OCI-LY1 (cell line): ENCODE results near the gene CLDN5.

Experiments used
- H2AFZ ChIP-seq: fragments of 200-600 bp; sonication (generic), shearing (Covaris generic); 2 replicates; pipeline ENCODE4 v1.6.0; 2014; ENCODE audit warnings: antibody characterized with exemption, mild to moderate bottlenecking, low read length
- H3F3A ChIP-seq: fragments of 200-600 bp; sonication (generic), shearing (Covaris generic); 2 replicates; pipeline ENCODE4 v1.6.0; 2014; ENCODE audit warnings: mild to moderate bottlenecking, antibody characterized with exemption, low read length, moderate library complexity; ENCODE audit not compliant: insufficient read depth
- H3K27ac ChIP-seq: fragments of 200-600 bp; sonication (generic); 2 replicates; pipeline ENCODE4 v1.5.1; 2014; ENCODE audit warnings: low read length, mixed run types, mild to moderate bottlenecking, low read depth; ENCODE audit not compliant: poor library complexity, severe bottlenecking
- H3K27me3 ChIP-seq: fragments of 200-600 bp; sonication (generic); 2 replicates; pipeline ENCODE4 v1.6.0; 2014; ENCODE audit warnings: antibody characterized with exemption, mild to moderate bottlenecking, low read length, moderate library complexity; ENCODE audit not compliant: insufficient read depth
- H3K36me3 ChIP-seq: fragments of 200-600 bp; sonication (generic); 2 replicates; pipeline ENCODE4 v1.6.1; 2014; ENCODE audit warnings: mild to moderate bottlenecking, antibody characterized with exemption, low read length, moderate library complexity, mixed read lengths; ENCODE audit not compliant: insufficient read depth
- H3K4me1 ChIP-seq: fragments of 200-600 bp; sonication (generic); 2 replicates; pipeline ENCODE4 v1.5.1; 2014; ENCODE audit warnings: mild to moderate bottlenecking, low read length, moderate library complexity; ENCODE audit not compliant: insufficient read depth, severe bottlenecking
- H3K4me2 ChIP-seq: fragments of 200-600 bp; sonication (generic), shearing (Covaris generic); 2 replicates; pipeline ENCODE4 v1.6.1; 2014; ENCODE audit warnings: low read length
- H3K4me3 ChIP-seq: fragments of 200-600 bp; sonication (generic); 2 replicates; pipeline ENCODE4 v1.5.1; 2014; ENCODE audit warnings: low read length, low read depth, mild to moderate bottlenecking, mixed read lengths; ENCODE audit not compliant: poor library complexity, severe bottlenecking
- H3K79me2 ChIP-seq: fragments of 200-600 bp; shearing (Covaris generic); 2 replicates; pipeline ENCODE4 v1.6.1; 2016; ENCODE audit warnings: mixed run types, low read length, mixed read lengths; ENCODE audit not compliant: insufficient read depth
- H3K9ac ChIP-seq: fragments of 200-600 bp; sonication (generic), shearing (Covaris generic); 2 replicates; pipeline ENCODE4 v1.6.1; 2014; ENCODE audit warnings: mild to moderate bottlenecking, low read length, mixed read lengths
- H3K9me2 ChIP-seq: fragments of 200-600 bp; sonication (generic), shearing (Covaris generic); 2 replicates; pipeline ENCODE4 v1.6.1; 2014; ENCODE audit warnings: low read depth, mild to moderate bottlenecking, low read length, mixed read lengths
- H3K9me3 ChIP-seq: fragments of 200-600 bp; shearing (Covaris generic); 2 replicates; pipeline ENCODE4 v1.6.1; 2014; ENCODE audit warnings: low read length, mixed read lengths
- H4K20me1 ChIP-seq: fragments of 200-600 bp; sonication (generic), shearing (Covaris generic); 2 replicates; pipeline ENCODE4 v1.6.0; 2016; ENCODE audit warnings: mild to moderate bottlenecking, low read length; ENCODE audit not compliant: insufficient read depth
- EZH2 ChIP-seq: fragments of 200-600 bp; sonication (generic), shearing (Covaris generic); IDR thresholded peaks from 2 replicates; pipeline ENCODE4 v1.8.0; 2017; ENCODE audit warnings: borderline replicate concordance, mixed run types, mild to moderate bottlenecking, antibody characterized with exemption, low read length, moderate library complexity, mixed read lengths
- TF ChIP-seq, protein P1 (sequence below): fragments of 200-600 bp; sonication (generic), shearing (Covaris generic); IDR thresholded peaks from 2 replicates; pipeline ENCODE4 v1.5.1; 2017; ENCODE audit warnings: mild to moderate bottlenecking, antibody characterized with exemption, low read length, moderate library complexity, mixed read lengths

The CLDN5 gene

GRCh38 chr22:19524170-19525115 lies at the start of gene CLDN5:
Gene CLDN5 (minus strand): TSS chr22:19524410. CDS start chr22:19524255, 155 bp downstream.
- Histone ChIP-seq H4K20me1 (no peaks in the 10 kb centered on the region), H3F3A (no peaks in the 10 kb centered on the region), H3K79me2 (no peaks in the 10 kb centered on the region), H3K4me2 (no peak within 1 kb of the TSS), H3K4me3 (no peak within 1 kb of the TSS), H2AFZ (no peak within 1 kb of the TSS), H3K4me1 (no peaks in the 10 kb centered on the region), H3K27me3 (0 out of 2 replicates have a peak, but pooled peaks cover 4% of the 10 kb centered on the region), H3K9me2 (no peaks in the 10 kb centered on the region), H3K27ac (no peak within 1 kb of the TSS), H3K9me3 (no peaks in the 10 kb centered on the region), H3K9ac (no peak within 1 kb of the TSS), H3K36me3 (no peaks in the 10 kb centered on the region; the same call in 1 of the 2 replicates)
- TF ChIP-seq, protein P1, sequence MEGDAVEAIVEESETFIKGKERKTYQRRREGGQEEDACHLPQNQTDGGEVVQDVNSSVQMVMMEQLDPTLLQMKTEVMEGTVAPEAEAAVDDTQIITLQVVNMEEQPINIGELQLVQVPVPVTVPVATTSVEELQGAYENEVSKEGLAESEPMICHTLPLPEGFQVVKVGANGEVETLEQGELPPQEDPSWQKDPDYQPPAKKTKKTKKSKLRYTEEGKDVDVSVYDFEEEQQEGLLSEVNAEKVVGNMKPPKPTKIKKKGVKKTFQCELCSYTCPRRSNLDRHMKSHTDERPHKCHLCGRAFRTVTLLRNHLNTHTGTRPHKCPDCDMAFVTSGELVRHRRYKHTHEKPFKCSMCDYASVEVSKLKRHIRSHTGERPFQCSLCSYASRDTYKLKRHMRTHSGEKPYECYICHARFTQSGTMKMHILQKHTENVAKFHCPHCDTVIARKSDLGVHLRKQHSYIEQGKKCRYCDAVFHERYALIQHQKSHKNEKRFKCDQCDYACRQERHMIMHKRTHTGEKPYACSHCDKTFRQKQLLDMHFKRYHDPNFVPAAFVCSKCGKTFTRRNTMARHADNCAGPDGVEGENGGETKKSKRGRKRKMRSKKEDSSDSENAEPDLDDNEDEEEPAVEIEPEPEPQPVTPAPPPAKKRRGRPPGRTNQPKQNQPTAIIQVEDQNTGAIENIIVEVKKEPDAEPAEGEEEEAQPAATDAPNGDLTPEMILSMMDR: no peak

- H3K9me2 ChIP-seq: no peaks in the 10 kb centered on the region
- H3K4me2 ChIP-seq: no peak overlapping the region
- H2AFZ ChIP-seq: no peak overlapping the region
- no peak for TF ChIP-seq EZH2
- TF ChIP-seq, protein P1: no peak
- H3F3A ChIP-seq: no peaks in the 10 kb centered on the region
- no peaks in the 10 kb centered on the region for H3K36me3 ChIP-seq
- no peak overlapping the region for H3K4me3 ChIP-seq
- no peak overlapping the region for H3K9ac ChIP-seq
- no peaks in the 10 kb centered on the region for H3K4me1 ChIP-seq
- H3K79me2 ChIP-seq: no peaks in the 10 kb centered on the region
- no peaks in the 10 kb centered on the region for H4K20me1 ChIP-seq
- H3K9me3 ChIP-seq: no peaks in the 10 kb centered on the region
- H3K27me3 ChIP-seq: no peaks in the 10 kb centered on the region
- no peak overlapping the region for H3K27ac ChIP-seq
Measured at GRCh38 chr22:19571995-19572394, 47.8 kb upstream of the CLDN5 start.

GRCh38 chr22:19571207-19571795 lies 47.1 kb upstream of the CLDN5 start:
- no peak overlapping the region for H3K9ac ChIP-seq
- H3K79me2 ChIP-seq: no peaks in the 10 kb centered on the region
- H3K9me3 ChIP-seq: no peaks in the 10 kb centered on the region
- no peak overlapping the region for H3K27ac ChIP-seq
- H3K4me1 ChIP-seq: no peaks in the 10 kb centered on the region
- H2AFZ ChIP-seq: no peak overlapping the region
- no peaks in the 10 kb centered on the region for H4K20me1 ChIP-seq
- no peak overlapping the region for H3K4me2 ChIP-seq
- TF ChIP-seq, protein P1: no peak
- no peak for TF ChIP-seq EZH2
- no peaks in the 10 kb centered on the region for H3K36me3 ChIP-seq
- H3K9me2 ChIP-seq: no peaks in the 10 kb centered on the region
- H3K27me3 ChIP-seq: no peaks in the 10 kb centered on the region
- H3K4me3 ChIP-seq: no peak overlapping the region
- H3F3A ChIP-seq: no peaks in the 10 kb centered on the region
